K562 (cell line): Measurements from ENCODE around the gene KDM4C. TPM values are rescaled to one million over a fixed set of nuclear protein-coding genes. Genes with fewer than 3 reads are reported as not detected.

Experiments
- ATAC-seq: fragments of 200-7000 bp; cut with Tn5 transposase; 3 replicates; pipeline ENCODE4 v1.9.1; 2020; ENCODE audit warnings: moderate library complexity
- BruUV-seq: library from RNA; stranded (reverse); fragments of 400-500 nt; replicated peaks from 2 replicates; lab custom pipeline; 2021; lab: Mats Ljungman, UMichigan
- CTCF ChIA-PET: fragments of 300-600 bp; formaldehyde crosslinking; extraction: SDS; loops from one replicate; lab custom pipeline; 2021; ENCODE audit warnings: low intra/inter-chr PET ratio; lab: Yijun Ruan, JAX
- POLR2A ChIA-PET: fragments of 300-600, 350-650 bp; sonication (Branson Sonifier 250); formaldehyde crosslinking; extraction: SDS; loops from one replicate; lab custom pipeline; 2021; ENCODE audit warnings: antibody characterized with exemption, inconsistent platforms; lab: Yijun Ruan, JAX
- DNase-seq, 4 experiments: peaks; one replicate each; pipeline versions ENCODE4 v3.0.0 to v3.0.0-alpha.2; 2011 to 2018; ENCODE audit warnings: low spot score in 3 of 4, mixed read lengths in 3 of 4; ENCODE audit errors: extremely low read depth in 1 of 4
- FAIRE-seq: peaks from 2 replicates; lab custom pipeline; 2011; peaks lifted over from hg19 to GRCh38; lab: Jason Lieb, UNC
- H2AFZ ChIP-seq: 2 replicates; pipeline ENCODE4 v1.6.0; 2011; ENCODE audit warnings: low read depth, low read length, control low read depth, inconsistent platforms
- H3K27ac ChIP-seq: fragments of 200-600 bp; 3 replicates; pipeline ENCODE4 v1.8.0; 2011; ENCODE audit warnings: low read depth, mild to moderate bottlenecking, control low read depth, inconsistent platforms, low read length, moderate library complexity, mixed read lengths; ENCODE audit errors: extremely low read depth
- H3K27me3 ChIP-seq, 2 experiments: fragments of 300-600 bp in 1 of 2; 2 replicates in 1 of 2; 3 replicates in 1 of 2; pipeline versions ENCODE4 v1.6.0 to v1.8.0; 2011; ENCODE audit warnings: inconsistent platforms in 2 of 2, low read length in 2 of 2, mild to moderate bottlenecking in 1 of 2, mixed read lengths in 1 of 2, moderate library complexity in 1 of 2; ENCODE audit not compliant: control insufficient read depth in 2 of 2, insufficient read depth in 2 of 2
- H3K36me3 ChIP-seq: fragments of 300-600 bp; 3 replicates; pipeline ENCODE4 v1.8.0; 2011; ENCODE audit warnings: mild to moderate bottlenecking, low read length, inconsistent platforms; ENCODE audit not compliant: control insufficient read depth, insufficient read depth
- H3K4me1 ChIP-seq, 2 experiments: fragments of 200-600 bp in 1 of 2; replicated peaks in 1 of 2; 2 replicates in 1 of 2; 3 replicates in 1 of 2; pipeline versions ENCODE4 v1.5.1 to v1.8.0; 2011; ENCODE audit warnings: inconsistent platforms in 2 of 2, low read length in 2 of 2, mild to moderate bottlenecking in 1 of 2, mixed read lengths in 1 of 2, moderate library complexity in 1 of 2; ENCODE audit not compliant: control insufficient read depth in 2 of 2, insufficient read depth in 2 of 2
- H3K4me2 ChIP-seq: 2 replicates; pipeline ENCODE4 v1.6.1; 2011; ENCODE audit warnings: low read length, control low read depth, inconsistent platforms, mixed read lengths; ENCODE audit not compliant: insufficient read depth
- H3K4me3 ChIP-seq: fragments of 200-600 bp; sonication (generic), shearing (Covaris generic); 2 replicates; pipeline ENCODE4 v1.5.1; 2016; ENCODE audit warnings: control low read depth, inconsistent platforms
- H3K79me2 ChIP-seq: fragments of 200-600 bp; 3 replicates; pipeline ENCODE4 v1.8.0; 2011; ENCODE audit warnings: low read length, inconsistent platforms; ENCODE audit not compliant: control insufficient read depth, insufficient read depth
- H3K9ac ChIP-seq, 2 experiments: 2 replicates each; pipeline versions ENCODE4 v1.6.0 to v1.6.1; 2011; ENCODE audit warnings: low read depth in 2 of 2, low read length in 2 of 2, control low read depth in 1 of 2, inconsistent platforms in 1 of 2, mild to moderate bottlenecking in 1 of 2, mixed read lengths in 1 of 2; ENCODE audit not compliant: insufficient read depth in 1 of 2
- H3K9me1 ChIP-seq: one replicate; pipeline ENCODE4 v1.6.0; 2011; ENCODE audit warnings: inconsistent platforms, mild to moderate bottlenecking, low read length, moderate library complexity; ENCODE audit not compliant: control insufficient read depth, insufficient read depth
- H3K9me3 ChIP-seq: replicated peaks from 2 replicates; pipeline ENCODE4 v1.5.1; 2011; ENCODE audit warnings: low read depth, low read length, inconsistent platforms; ENCODE audit not compliant: control insufficient read depth, insufficient read depth
- H4K20me1 ChIP-seq: replicated peaks from 2 replicates; pipeline ENCODE4 v1.6.1; 2011; ENCODE audit warnings: low read length, inconsistent platforms, mixed read lengths; ENCODE audit not compliant: control insufficient read depth, insufficient read depth
- CBX3 ChIP-seq, 2 experiments: IDR thresholded peaks; 1 replicate in 1 of 2; 2 replicates in 1 of 2; pipeline ENCODE4 v1.6.1; 2012; ENCODE audit warnings: inconsistent platforms in 2 of 2, low read length in 2 of 2, borderline replicate concordance in 1 of 2, control low read depth in 1 of 2
- CTCF ChIP-seq, 3 experiments: IDR thresholded peaks in 2 of 3; conservative IDR thresholded peaks in 1 of 3; 2 replicates each; pipeline ENCODE4 v1.5.1; 2011 to 2012; ENCODE audit warnings: low read length in 3 of 3, mild to moderate bottlenecking in 3 of 3, control low read depth in 2 of 3, improper control_type of control experiment in 1 of 3, inconsistent platforms in 1 of 3, low read depth in 1 of 3, mixed read lengths in 1 of 3, moderate library complexity in 1 of 3; ENCODE audit not compliant: insufficient read depth in 2 of 3
- RAD21 ChIP-seq, 2 experiments: fragments of 250-450 bp in 1 of 2; fragments of 450-650 bp in 1 of 2; sonication (Bioruptor Pico) in 1 of 2; formaldehyde crosslinking in 1 of 2; IDR thresholded peaks in 1 of 2; conservative IDR thresholded peaks in 1 of 2; 2 replicates each; pipeline versions ENCODE4 v1.4.0 to v1.8.0; 2020 to 2022; ENCODE audit warnings: mild to moderate bottlenecking in 2 of 2, moderate library complexity in 1 of 2
- REST ChIP-seq, 2 experiments: fragments of 450-650 bp; formaldehyde crosslinking in 1 of 2; IDR thresholded peaks; 2 replicates each; pipeline versions ENCODE4 v1.4.0 to v1.6.1; 2014 to 2020; ENCODE audit warnings: mild to moderate bottlenecking in 2 of 2, borderline replicate concordance in 1 of 2, low read depth in 1 of 2
- SMARCA5 ChIP-seq: fragments of 450-650 bp; IDR thresholded peaks from 2 replicates; pipeline ENCODE4 v1.6.1; 2016
- ZBTB43 ChIP-seq: sonication (generic); formaldehyde crosslinking; IDR thresholded peaks from 2 replicates; pipeline ENCODE4 v1.8.0; 2023; ENCODE audit warnings: mild to moderate bottlenecking, missing genetic modification reagents
- ZNF431 ChIP-seq: sonication (generic); formaldehyde crosslinking; IDR thresholded peaks from 2 replicates; pipeline ENCODE4 v1.8.0; 2022; ENCODE audit warnings: mild to moderate bottlenecking, missing genetic modification reagents
- WGBS: fragments of 100-300 bp; shearing (Covaris generic); methylation state at CpG from one replicate; pipeline ENCODE4 v1.1.6; 2016; ENCODE audit warnings: low coverage, mixed read lengths; ENCODE audit not compliant: insufficient coverage; ENCODE audit errors: missing lambda C conversion rate; 5-methylcytosine and 5-hydroxymethylcytosine counted together
- in situ Hi-C: fragments of 300-500 bp; cut with MboI; formaldehyde crosslinking; loops from 4 replicates; pipeline ENCODE4 v1.15.0; 2018; ENCODE audit warnings: inconsistent platforms, mixed read lengths
- intact Hi-C: fragments of 100-400 bp; cut with micrococcal nuclease; formaldehyde crosslinking; loops from 2 replicates; pipeline ENCODE4 v1.14.2; 2022
- polyA plus RNA-seq, 8 experiments: library from polyadenylated mRNA; depleted of rRNA in 4 of 8; stranded (reverse) in 5 of 8; unstranded in 3 of 8; fragments of >200 nt; fragmentation: Nextera tagmentation in 2 of 8; fragmentation: Illumina TruSeq in 1 of 8; extraction: Ambion mirVana in 2 of 8; extraction: Trizol in 1 of 8; gene quantifications; 2 replicates each; pipeline versions ENCODE4 v1.2.1 to v1.2.3, GENCODE V29; 2011 to 2014; ENCODE audit warnings: inconsistent platforms in 1 of 8, missing spikeins in 1 of 8
- total RNA-seq, 7 experiments: library from RNA; depleted of rRNA in 6 of 7; stranded (reverse); fragments of >200 nt in 6 of 7; fragmentation: Illumina TruSeq in 2 of 7; extraction: Trizol in 2 of 7; gene quantifications; 2 replicates each; pipeline versions ENCODE4 v1.2.1 to v1.2.3, GENCODE V29; 2011 to 2021; ENCODE audit warnings: low replicate concordance in 1 of 7

KDM4C gene
- total and polyA plus RNA-seq, 9 of the 15 experiments (the other 6 are each of a cell fraction or from before 2014, with no cell fraction given), result 5.4 to 17.0 (median 12.6) TPM

GRCh38 chr9:6735422-6735821 lies 22.4 kb upstream of the KDM4C start (continued):
- no peak for TF ChIP-seq ZBTB43 (CRISPR knock-in tag)
- peak in 1 of 2 experiments; percentile 48; a peak in 1 of 3 replicates for TF ChIP-seq CBX3 (IDR thresholded peaks at IDR 0.05; ENCODE audit: borderline replicate concordance in 1 of 2, low read length in 2 of 2)
- no peak for TF ChIP-seq SMARCA5
- TF ChIP-seq ZNF431 (CRISPR knock-in tag), result peak; percentile 96

- Histone ChIP-seq H3K27me3 (no peaks in the 10 kb centered on the region), H3K9me3 (no peaks in the 10 kb centered on the region), H2AFZ (no peak overlapping the region), H4K20me1 (no peaks in the 10 kb centered on the region), H3K9me1 (no peaks in the 10 kb centered on the region), H3K4me2 (no peak overlapping the region), H3K36me3 (no peaks in the 10 kb centered on the region), H3K9ac (no peak overlapping the region), H3K4me3 (no peak overlapping the region), H3K4me1 (no peaks in the 10 kb centered on the region), H3K79me2 (no peaks in the 10 kb centered on the region), H3K27ac (no peak overlapping the region)
- in situ Hi-C loops (no loop called here), intact Hi-C loops (loop anchor here (2.0 to 5.0 kb wide), 2 partner anchors 154 to 382 kb away; no protein-coding TSS in a partner anchor)
- CTCF ChIA-PET, result interaction anchor here (0.7 to 2.1 kb wide), 2 partner anchors 385 to 685 kb away, joined by 3 to 9 read pairs; no protein-coding TSS in a partner anchor
- WGBS, result no CpG with 5 or more reads among the region's 1 CpG
- ATAC-seq (peak; percentile 39; the same call in 1 of the 3 replicates), DNase-seq (peak in 1 of 4 experiments; percentile 17), FAIRE-seq (peak; percentile 66)
- POLR2A ChIA-PET, result no interaction called here
- BruUV-seq, result no TSS peak
- TF ChIP-seq RAD21 (CRISPR knock-in tag; conservative IDR thresholded peaks at IDR 0.05 in 1 of 2, IDR thresholded peaks at IDR 0.05 in 1 of 2) (peak; percentile 36 to 58; a peak in 3 of 4 replicates), REST (IDR thresholded peaks at IDR 0.05; ENCODE audit: borderline replicate concordance) (peak; percentile 38; the same call in 1 of the 2 replicates), REST (CRISPR knock-in tag; IDR thresholded peaks at IDR 0.05; ENCODE audit: low read depth) (no peak), CTCF (IDR thresholded peaks at IDR 0.05 in 2 of 3, conservative IDR thresholded peaks at IDR 0.05 in 1 of 3; ENCODE audit: insufficient read depth in 2 of 3, low read depth in 1 of 3, low read length in 3 of 3) (peak in 2 of 3 experiments; percentile 12 to 50; a peak in 3 of 6 replicates)
Observed at GRCh38 chr9:6739218-6739617, 18.6 kb upstream of the KDM4C start.
